ENCODE measurements around the gene CLRN3. TPM values are rescaled to one million over a fixed set of nuclear protein-coding genes. Genes with fewer than 3 reads are reported as not detected.

Gene CLRN3
- total and polyA plus RNA-seq, 9 of the 15 experiments (the other 6 are each of a cell fraction or from before 2014, with no cell fraction given), result not detected

GRCh38 chr10:127889605-127890195 lies 3.0 kb downstream of the CLRN3 start:
- DNase-seq (ENCODE audit: extremely low read depth in 1 of 4, low spot score in 3 of 4), result no peak
- Histone ChIP-seq H3K27ac (ENCODE audit: extremely low read depth, low read depth, low read length) (no peak overlapping the region), H4K20me1 (replicated peaks; ENCODE audit: control insufficient read depth, insufficient read depth, low read length) (no peaks in the 10 kb centered on the region), H3K4me1 (replicated peaks in 1 of 2; ENCODE audit: control insufficient read depth in 2 of 2, insufficient read depth in 2 of 2, low read length in 2 of 2) (no peaks in the 10 kb centered on the region), H3K79me2 (ENCODE audit: control insufficient read depth, insufficient read depth, low read length) (no peaks in the 10 kb centered on the region), H3K36me3 (ENCODE audit: control insufficient read depth, insufficient read depth, low read length) (no peaks in the 10 kb centered on the region), H2AFZ (ENCODE audit: low read depth, low read length) (no peak overlapping the region), H3K4me2 (ENCODE audit: insufficient read depth, low read length) (no peak overlapping the region), H3K4me3 (no peak overlapping the region), H3K9ac (ENCODE audit: insufficient read depth in 1 of 2, low read depth in 2 of 2, low read length in 2 of 2) (no peak overlapping the region), H3K9me1 (ENCODE audit: control insufficient read depth, insufficient read depth, low read length) (no peaks in the 10 kb centered on the region), H3K9me3 (replicated peaks; ENCODE audit: control insufficient read depth, insufficient read depth, low read depth, low read length) (no peaks in the 10 kb centered on the region), H3K27me3 (ENCODE audit: control insufficient read depth in 2 of 2, insufficient read depth in 2 of 2, low read length in 2 of 2) (no peaks in the 10 kb centered on the region; a peak in 1 of 5 replicates)
- POLR2A ChIA-PET, result no interaction called here
- ATAC-seq, result no peak
- FAIRE-seq, result no peak
- in situ Hi-C loops (cut with MboI), result no loop called here
- 3% methylated on average over 4 of the region's 4 CpGs for WGBS (ENCODE audit: insufficient coverage, low coverage, missing lambda C conversion rate)
- intact Hi-C loops (cut with micrococcal nuclease), result no loop called here
- CTCF ChIA-PET (ENCODE audit: low intra/inter-chr PET ratio), result no interaction called here
- no TSS peak for BruUV-seq (replicated peaks)
- no peak for TF ChIP-seq SMARCA5 (IDR thresholded peaks at IDR 0.05)
- no peak for TF ChIP-seq CUX1 (CRISPR knock-in tag; IDR thresholded peaks at IDR 0.05)
- TF ChIP-seq ZNF217 (CRISPR knock-in tag; IDR thresholded peaks at IDR 0.05), result no peak
- no peak for TF ChIP-seq ZEB2 (IDR thresholded peaks at IDR 0.05)
- no peak for TF ChIP-seq TSHZ1 (CRISPR knock-in tag; IDR thresholded peaks at IDR 0.05)
- no peak for TF ChIP-seq ZNF699 (CRISPR knock-in tag; IDR thresholded peaks at IDR 0.05; ENCODE audit: insufficient replicate concordance)
- TF ChIP-seq EP300 (IDR thresholded peaks at IDR 0.05; ENCODE audit: low read length), result no peak
- no peak for TF ChIP-seq KDM1A (IDR thresholded peaks at IDR 0.05)
